Fibroblast of skin of right quadriceps (primary cell): Measurements from ENCODE around the gene CXCR6.

ENCODE experiments used
- DNase-seq: peaks from one replicate; pipeline ENCODE4 v3.0.0-alpha.2; 2013

Gene CXCR6

DNA sequence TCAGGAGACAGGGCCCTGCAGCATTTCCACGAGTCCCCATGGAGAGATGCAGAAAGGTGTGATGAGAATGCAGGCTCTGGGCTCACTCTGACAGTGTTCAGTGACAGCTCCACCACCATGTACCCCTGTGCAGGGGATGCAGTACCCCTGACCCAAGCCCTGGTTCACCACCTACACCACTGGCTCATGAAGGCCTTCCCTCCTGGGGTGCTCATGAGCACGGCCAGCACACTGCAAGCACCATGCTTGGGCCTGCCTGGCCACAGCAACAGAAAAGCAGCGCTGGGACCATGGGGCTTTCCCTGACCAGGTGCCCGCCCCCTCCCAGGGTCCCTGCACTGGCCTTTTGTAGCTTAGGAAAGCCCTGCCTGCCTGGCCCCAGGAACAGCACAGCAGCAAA is 6.2 kb downstream of the CXCR6 start:
- no peak for DNase-seq

- DNase-seq = no peak
Measured at GRCh38 chr3:45950131-45950530, 6.9 kb downstream of the CXCR6 start.

GRCh38 chr3:45950686-45951600 is 7.7 kb downstream of the CXCR6 start:
- DNase-seq = no peak

DNA sequence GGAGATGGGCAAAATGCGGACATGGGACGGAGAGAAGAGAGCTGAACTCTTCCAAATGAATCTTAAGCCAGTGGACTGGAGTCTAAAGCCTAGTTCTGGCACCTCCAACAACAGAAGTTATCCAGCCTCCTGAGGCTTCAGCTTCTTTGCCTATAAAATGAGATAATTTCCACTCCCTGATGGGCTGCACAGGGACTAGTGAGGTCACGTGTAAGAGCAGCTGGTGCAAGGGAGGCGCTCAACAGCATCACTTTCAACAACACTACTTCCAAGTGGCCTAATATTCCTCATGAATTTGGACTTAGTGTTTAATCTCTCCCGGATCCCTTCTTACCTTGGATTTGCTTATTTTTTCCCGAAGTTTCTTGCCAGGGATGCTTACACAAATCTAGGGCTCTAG is 8.7 kb downstream of the CXCR6 start:
- no peak for DNase-seq

GRCh38 chr3:45952456-45952855 is 9.2 kb downstream of the CXCR6 start:
- DNase-seq = no peak

DNA sequence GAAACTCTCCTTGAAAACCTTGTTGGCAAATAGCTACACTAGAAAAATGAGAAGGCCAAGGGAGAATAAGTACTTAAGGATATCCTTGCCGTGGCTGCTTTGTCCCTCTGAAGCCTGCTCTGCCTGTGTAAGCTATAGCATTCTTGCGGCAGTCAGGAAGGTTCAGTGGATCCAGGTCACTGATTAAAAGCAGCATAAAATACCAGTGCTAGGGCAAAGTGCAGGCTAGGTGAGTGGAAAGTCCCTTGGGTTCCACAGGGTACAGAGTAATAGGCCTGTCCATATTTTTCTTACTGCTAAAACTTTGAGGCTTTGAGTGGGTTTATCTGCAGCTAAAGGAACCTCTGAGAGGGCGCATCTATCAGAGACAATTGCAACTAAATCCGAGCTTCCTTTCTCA is 10.3 kb downstream of the CXCR6 start:
- no peak for DNase-seq

DNA sequence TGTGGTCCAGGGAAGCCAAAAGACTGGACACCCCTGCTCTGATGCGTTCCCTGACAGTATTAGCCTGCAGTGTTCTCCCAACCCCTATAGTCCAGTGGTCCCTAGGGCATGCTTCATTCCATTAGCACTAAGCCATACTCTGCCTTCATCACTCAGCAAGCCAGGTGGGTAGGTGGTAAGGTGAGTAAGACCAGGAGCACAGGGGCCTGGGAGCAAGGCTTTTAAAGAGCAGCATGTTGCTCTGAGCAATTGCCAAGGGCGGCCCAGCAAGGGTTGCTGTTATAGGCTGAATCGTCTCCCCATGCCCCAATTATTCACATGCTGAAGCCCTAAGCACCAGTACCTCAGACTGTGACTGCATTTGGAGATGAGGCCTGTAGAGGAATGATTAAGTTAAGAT is 11.0 kb downstream of the CXCR6 start:
- no peak for DNase-seq

DNA sequence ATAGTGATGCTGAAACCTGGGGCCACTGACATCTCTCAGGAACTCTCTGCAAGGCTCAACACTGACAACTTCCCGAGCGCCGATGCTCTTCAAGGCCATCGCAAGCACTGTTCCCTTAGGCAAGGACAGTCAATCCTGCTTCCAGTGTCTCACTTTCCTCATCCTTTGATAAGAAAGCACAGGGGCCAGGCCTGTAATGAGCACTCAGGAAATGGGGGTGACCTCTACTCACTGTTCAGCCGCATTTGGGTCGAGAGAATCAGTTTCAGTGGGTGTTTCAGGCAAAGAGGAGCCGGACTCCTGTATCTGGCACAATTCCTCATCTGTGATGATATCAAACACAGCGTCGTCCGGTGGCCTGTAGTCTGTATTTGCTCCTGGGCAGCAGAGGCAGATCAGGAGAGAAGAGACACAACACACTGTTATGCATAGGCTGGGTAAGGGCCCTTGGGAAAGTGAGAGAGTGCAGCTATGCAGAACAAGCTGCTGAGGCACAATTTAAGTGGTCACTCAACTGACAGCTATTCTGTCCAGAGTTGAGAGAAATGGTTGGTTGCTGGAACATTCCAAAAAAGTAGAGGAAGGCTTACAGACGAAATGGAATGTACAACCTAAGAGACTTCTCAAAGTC is 11.9 kb downstream of the CXCR6 start:
- no peak for DNase-seq

DNA sequence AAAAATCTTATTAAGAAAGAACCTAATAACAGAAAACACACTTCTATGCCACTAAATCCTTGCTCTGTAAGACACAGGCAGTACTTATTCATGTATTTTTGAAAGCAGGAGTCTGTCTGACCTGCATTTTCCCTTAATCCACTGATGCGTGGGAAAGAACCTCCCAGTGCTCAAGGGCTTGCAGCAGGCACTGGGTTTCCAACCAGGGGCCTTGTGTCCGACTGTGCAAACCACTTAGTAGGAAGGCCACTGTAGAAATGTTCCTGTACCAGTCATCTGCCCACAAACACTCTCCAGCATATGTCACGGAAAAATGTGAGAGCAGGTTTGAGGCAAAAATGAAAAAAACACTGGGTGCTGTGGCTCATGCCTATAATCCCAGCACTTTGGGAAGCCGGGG is 12.4 kb downstream of the CXCR6 start:
- DNase-seq = no peak

DNA sequence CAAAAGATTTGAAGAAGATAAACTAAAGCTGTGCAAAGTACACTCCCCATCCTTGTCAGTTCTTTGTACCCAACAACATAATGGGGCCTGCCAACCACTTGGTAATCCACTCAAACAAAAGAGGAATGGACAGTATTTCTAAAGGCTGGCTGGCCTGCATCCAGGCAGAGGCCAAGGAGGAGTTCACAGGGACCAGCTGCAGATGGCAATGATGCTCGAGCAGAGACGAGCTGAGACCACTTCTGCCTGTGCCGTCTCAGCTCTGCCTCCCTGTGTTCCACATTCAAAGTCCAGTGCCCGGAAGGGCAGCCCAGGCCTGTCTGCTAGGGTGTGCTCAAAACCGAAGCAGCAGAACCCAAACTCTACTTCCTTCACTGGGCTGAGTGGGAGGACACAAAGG is 14.3 kb downstream of the CXCR6 start:
- DNase-seq = no peak

DNA sequence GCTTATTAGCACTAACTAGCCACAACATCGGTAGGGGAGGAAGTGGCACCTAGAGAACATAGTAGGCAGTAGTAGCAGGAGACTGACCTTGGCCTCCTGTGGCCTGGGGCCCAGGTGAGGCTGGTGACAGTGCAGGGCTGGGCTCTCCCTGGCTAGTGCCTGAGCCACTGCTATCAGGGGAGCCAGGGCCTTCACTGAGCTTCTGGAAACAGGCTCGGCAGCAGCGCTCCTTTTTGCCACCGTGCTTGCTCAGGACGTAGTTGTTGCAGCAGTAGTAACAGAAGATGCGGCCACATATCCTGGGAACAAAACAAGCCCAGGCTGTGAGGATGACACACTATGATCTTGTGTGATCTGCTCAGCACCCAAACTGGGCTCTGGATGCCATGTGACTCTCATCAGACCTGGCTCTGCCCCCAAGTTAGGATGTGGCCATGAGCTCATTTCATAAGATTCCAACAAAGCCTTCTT is 15.1 kb downstream of the CXCR6 start:
- no peak for DNase-seq

- DNase-seq = no peak
Measured at GRCh38 chr3:45959201-45959600, 15.9 kb downstream of the CXCR6 start.

GRCh38 chr3:45960289-45960688 is 17.0 kb downstream of the CXCR6 start:
- DNase-seq = no peak

- no peak for DNase-seq
Measured at GRCh38 chr3:45962033-45962432, 18.8 kb downstream of the CXCR6 start.

- no peak for DNase-seq
Measured at GRCh38 chr3:45964139-45964538, 20.9 kb downstream of the CXCR6 start.

- DNase-seq = no peak
Measured at GRCh38 chr3:45965253-45965652, 22.0 kb downstream of the CXCR6 start.

GRCh38 chr3:45965653-45966052 is 22.4 kb downstream of the CXCR6 start:
- DNase-seq = no peak

DNA sequence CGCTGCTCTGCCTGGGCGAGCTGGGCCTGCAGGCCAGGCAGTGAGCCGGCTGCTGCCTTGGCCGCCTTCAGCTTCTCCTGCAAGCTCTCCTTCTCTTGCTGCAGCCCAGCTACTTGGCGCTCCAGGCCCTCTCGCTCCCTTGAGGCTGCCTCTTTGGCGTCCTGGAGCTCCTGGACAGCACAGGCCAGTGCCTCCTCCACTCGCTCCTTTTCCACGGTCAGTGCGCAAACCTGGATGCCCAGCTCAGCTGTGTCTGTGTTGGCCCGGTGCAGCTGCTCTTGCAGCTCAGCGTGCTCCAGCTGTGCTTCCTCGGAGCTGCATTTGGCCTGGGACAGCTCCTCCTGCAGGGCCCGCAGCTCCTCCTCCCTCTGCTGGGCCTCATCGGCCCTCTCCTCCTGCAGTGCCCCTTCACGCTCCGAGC is 23.1 kb downstream of the CXCR6 start:
- no peak for DNase-seq

- no peak for DNase-seq
Measured at GRCh38 chr3:45966950-45967640, 23.8 kb downstream of the CXCR6 start.

GRCh38 chr3:45967724-45968123 is 24.5 kb downstream of the CXCR6 start:
- DNase-seq = no peak

DNA sequence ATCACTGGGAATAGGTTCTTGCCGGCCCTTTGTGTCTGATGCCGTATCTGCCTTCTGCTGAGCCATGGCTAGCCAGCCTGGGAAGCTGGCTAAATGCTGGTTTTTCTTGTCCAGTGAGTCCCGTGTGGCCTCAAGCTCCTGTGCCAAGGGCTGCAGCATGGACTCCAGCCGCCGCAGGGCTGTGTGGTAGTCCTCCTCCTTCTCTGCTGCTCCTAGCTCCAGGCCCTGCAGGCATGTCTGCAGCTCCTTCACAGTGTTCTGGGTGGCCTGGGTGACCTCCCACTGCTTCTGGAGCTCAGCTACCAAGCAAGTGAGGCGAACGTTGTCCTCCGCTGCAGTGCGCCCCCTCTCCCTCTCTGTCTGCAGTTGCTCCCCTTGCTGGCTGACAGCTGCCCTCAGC is 24.9 kb downstream of the CXCR6 start:
- DNase-seq = no peak

DNA sequence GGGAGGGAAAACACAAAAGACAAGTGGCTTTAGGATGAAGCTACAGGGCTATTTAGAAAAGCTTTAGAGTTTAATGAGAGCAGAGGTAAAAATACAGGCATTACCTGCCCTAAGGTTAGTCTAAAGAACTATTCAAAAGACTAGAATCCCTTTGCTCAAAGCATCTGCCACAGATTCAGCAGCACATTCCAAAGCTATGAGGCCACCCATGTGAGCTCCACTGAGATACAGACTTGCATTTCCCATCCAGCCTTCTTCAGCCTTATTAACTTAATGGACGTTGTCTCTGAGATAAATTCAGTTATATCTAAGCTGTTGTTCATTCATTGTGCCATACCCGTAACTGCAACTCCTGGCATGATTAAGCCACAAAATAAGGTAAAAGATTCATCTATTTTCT is 25.4 kb downstream of the CXCR6 start:
- peak; percentile 55 for DNase-seq

- no peak for DNase-seq
Measured at GRCh38 chr3:45969116-45969515, 25.9 kb downstream of the CXCR6 start.

DNA sequence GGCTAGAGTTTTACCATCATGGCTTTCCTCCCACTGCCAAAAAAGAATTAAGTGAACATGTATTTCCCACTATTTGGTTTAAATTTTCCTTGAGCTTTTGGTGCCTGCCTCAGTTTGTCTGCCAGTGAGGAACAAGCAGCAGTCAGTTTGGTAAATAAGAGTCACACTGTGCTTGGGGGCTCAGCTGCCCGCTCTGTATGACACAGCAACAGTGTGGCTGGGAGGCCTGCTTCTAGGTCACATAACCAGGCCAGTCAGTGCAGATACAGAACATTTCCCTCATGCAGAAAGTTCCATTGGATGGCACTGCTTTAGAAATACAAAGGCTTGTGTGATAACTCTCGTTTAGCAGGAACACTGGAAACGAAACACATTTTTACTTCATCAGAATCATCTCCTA is 26.7 kb downstream of the CXCR6 start:
- DNase-seq = no peak
